Loucy (cell line): ENCODE data around the gene DNAJB13.
A peak's percentile ranks its signal among the peaks of the same experiment; 100 is the strongest.
"Not testable (repeated sequence)": the region's sequence is repeated elsewhere in the genome, so short reads cannot be mapped to it uniquely, and the experiment has no call there.

Source experiments
- H2AFZ ChIP-seq: fragments of 200-600 bp; sonication (generic); 2 replicates; pipeline ENCODE4 v1.6.0; 2016; ENCODE audit warnings: antibody characterized with exemption, mild to moderate bottlenecking, low read length, moderate library complexity
- H3F3A ChIP-seq: fragments of 200-600 bp; 2 replicates; pipeline ENCODE4 v1.6.0; 2016; ENCODE audit warnings: antibody characterized with exemption, low read depth, mild to moderate bottlenecking
- H3K27me3 ChIP-seq: fragments of 200-600 bp; sonication (generic); 2 replicates; pipeline ENCODE4 v1.6.1; 2014; ENCODE audit warnings: low read length, mild to moderate bottlenecking; ENCODE audit not compliant: insufficient read depth, poor library complexity, severe bottlenecking
- H3K36me3 ChIP-seq: fragments of 200-600 bp; sonication (generic); 2 replicates; pipeline ENCODE4 v1.6.1; 2016; ENCODE audit warnings: low read length; ENCODE audit not compliant: insufficient read depth
- H3K4me1 ChIP-seq: fragments of 200-600 bp; sonication (generic); 2 replicates; pipeline ENCODE4 v1.5.1; 2014; ENCODE audit warnings: low read length, mild to moderate bottlenecking; ENCODE audit not compliant: insufficient read depth, poor library complexity, severe bottlenecking
- H3K4me2 ChIP-seq: fragments of 200-600 bp; sonication (generic); 2 replicates; pipeline ENCODE4 v1.6.0; 2014; ENCODE audit warnings: antibody characterized with exemption, low read length, low read depth, mild to moderate bottlenecking; ENCODE audit not compliant: poor library complexity, severe bottlenecking
- H3K4me3 ChIP-seq: fragments of 200-600 bp; sonication (generic); 2 replicates; pipeline ENCODE4 v1.5.1; 2014; ENCODE audit warnings: low read length, mild to moderate bottlenecking, mixed read lengths; ENCODE audit not compliant: poor library complexity, severe bottlenecking
- H3K79me2 ChIP-seq: fragments of 200-600 bp; sonication (generic); 2 replicates; pipeline ENCODE4 v1.6.1; 2014; ENCODE audit warnings: low read length; ENCODE audit not compliant: insufficient read depth
- H3K9ac ChIP-seq: fragments of 200-600 bp; sonication (generic); 2 replicates; pipeline ENCODE4 v1.6.0; 2014; ENCODE audit warnings: mild to moderate bottlenecking, low read depth, low read length, moderate library complexity; ENCODE audit not compliant: poor library complexity, severe bottlenecking
- H3K9me2 ChIP-seq: fragments of 200-600 bp; sonication (generic); replicated peaks from 2 replicates; pipeline ENCODE4 v1.6.1; 2016; ENCODE audit warnings: low read depth, low read length, mixed read lengths
- H3K9me3 ChIP-seq: fragments of 200-600 bp; sonication (generic); 2 replicates; pipeline ENCODE4 v1.6.1; 2014; ENCODE audit warnings: mild to moderate bottlenecking, antibody characterized with exemption, low read length, low read depth; ENCODE audit not compliant: insufficient read depth
- H4K20me1 ChIP-seq: fragments of 200-600 bp; sonication (generic); 2 replicates; pipeline ENCODE4 v1.6.0; 2014; ENCODE audit warnings: antibody characterized with exemption, low read length, mild to moderate bottlenecking; ENCODE audit not compliant: insufficient read depth, poor library complexity, severe bottlenecking
- CTCF ChIP-seq: fragments of 200-600 bp; sonication (generic); conservative IDR thresholded peaks from 2 replicates; pipeline ENCODE4 v1.5.1; 2014; ENCODE audit warnings: mild to moderate bottlenecking, antibody characterized with exemption, low read length
- EZH2phosphoT487 ChIP-seq: fragments of 200-600 bp; IDR thresholded peaks from 2 replicates; pipeline ENCODE4 v1.6.1; 2018; ENCODE audit warnings: antibody characterized with exemption, mild to moderate bottlenecking, moderate library complexity, borderline replicate concordance

Gene DNAJB13

GRCh38 chr11:73931039-73931645, 19.7 kb upstream of the DNAJB13 start:
- Histone ChIP-seq H3F3A (no peaks in the 10 kb centered on the region), H3K27me3 (no peaks in the 10 kb centered on the region), H2AFZ (peak overlapping the region; percentile 26; the same call in 1 of the 2 replicates), H3K9me3 (no peaks in the 10 kb centered on the region), H3K9me2 (no peaks in the 10 kb centered on the region), H3K9ac (no peak overlapping the region), H3K36me3 (peaks cover 28% of the 10 kb centered on the region; the same call in 1 of the 2 replicates), H3K4me3 (no peak overlapping the region), H3K4me2 (no peak overlapping the region), H3K4me1 (no peaks in the 10 kb centered on the region), H3K79me2 (no peaks in the 10 kb centered on the region), H4K20me1 (no peaks in the 10 kb centered on the region)
- TF ChIP-seq CTCF (peak; percentile 73), EZH2phosphoT487 (no peak)

GRCh38 chr11:73931951-73932350, 18.9 kb upstream of the DNAJB13 start:
- peaks cover 24% of the 10 kb centered on the region; the same call in 1 of the 2 replicates for H3K36me3 ChIP-seq
- H4K20me1 ChIP-seq: no peaks in the 10 kb centered on the region

GRCh38 chr11:73932781-73933180, 18.0 kb upstream of the DNAJB13 start:
- Histone ChIP-seq H3K9me3 (no peaks in the 10 kb centered on the region), H3K4me3 (no peak overlapping the region), H3K79me2 (no peaks in the 10 kb centered on the region), H2AFZ (no peak overlapping the region), H3K9me2 (no peaks in the 10 kb centered on the region), H3K4me1 (no peaks in the 10 kb centered on the region), H3K27me3 (no peaks in the 10 kb centered on the region), H4K20me1 (no peaks in the 10 kb centered on the region), H3K4me2 (no peak overlapping the region), H3K9ac (no peak overlapping the region), H3K36me3 (peaks cover 16% of the 10 kb centered on the region; the same call in 1 of the 2 replicates), H3F3A (no peaks in the 10 kb centered on the region)
- TF ChIP-seq CTCF (no peak), EZH2phosphoT487 (no peak)

More at GRCh38 chr11:73931951-73932350, 18.9 kb upstream of the DNAJB13 start:
- Histone ChIP-seq H3K9me2 (no peaks in the 10 kb centered on the region), H3K27me3 (no peaks in the 10 kb centered on the region), H3K4me3 (no peak overlapping the region), H3K9me3 (no peaks in the 10 kb centered on the region), H3K4me2 (no peak overlapping the region), H3K4me1 (no peaks in the 10 kb centered on the region), H3K9ac (no peak overlapping the region), H2AFZ (no peak overlapping the region), H3K79me2 (no peaks in the 10 kb centered on the region), H3F3A (no peaks in the 10 kb centered on the region)
- no peak for TF ChIP-seq EZH2phosphoT487
- TF ChIP-seq CTCF: no peak

- H3F3A ChIP-seq, H2AFZ ChIP-seq, H3K9me3 ChIP-seq, H3K4me2 ChIP-seq, H3K9me2 ChIP-seq, H3K9ac ChIP-seq, H3K4me3 ChIP-seq, H3K79me2 ChIP-seq, H3K27me3 ChIP-seq, H3K36me3 ChIP-seq, H4K20me1 ChIP-seq, H3K4me1 ChIP-seq: not testable (repeated sequence)
Observed at GRCh38 chr11:73936047-73936446, 14.8 kb upstream of the DNAJB13 start.
